Neural cell (in vitro differentiated cells): ENCODE data around the gene CRTC3.

Experiments
- RAD21 ChIP-seq: fragments of 450-650 bp; conservative IDR thresholded peaks from 2 replicates; pipeline ENCODE4 v1.6.1; 2014; ENCODE audit warnings: antibody characterized with exemption, mild to moderate bottlenecking, moderate library complexity
- TF ChIP-seq, protein P1 (sequence below): fragments of 450-650 bp; IDR thresholded peaks from 2 replicates; pipeline ENCODE4 v1.5.1; 2014; ENCODE audit warnings: antibody characterized with exemption, mild to moderate bottlenecking, moderate library complexity; ENCODE audit not compliant: poor library complexity, severe bottlenecking

DNA sequence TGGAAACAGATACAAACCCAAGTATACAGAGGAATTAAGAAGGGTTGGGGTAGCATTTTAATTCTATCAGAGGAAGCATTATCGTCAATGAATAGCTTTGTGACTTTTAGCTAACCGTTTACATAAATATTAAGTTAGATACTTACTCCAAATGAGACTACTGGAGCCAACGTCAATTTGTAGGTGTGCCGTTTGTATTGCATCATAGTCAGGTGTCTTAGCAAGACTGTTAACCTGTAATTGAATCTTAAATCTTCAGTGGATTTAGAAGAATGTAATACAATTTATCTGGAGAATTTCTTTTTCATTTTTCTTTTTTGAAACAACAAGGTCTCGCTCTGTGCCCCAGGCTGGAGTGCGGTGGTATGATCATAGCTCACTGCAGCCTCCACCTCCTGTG is 55.1 kb downstream of the CRTC3 start:
- TF ChIP-seq, protein P1, sequence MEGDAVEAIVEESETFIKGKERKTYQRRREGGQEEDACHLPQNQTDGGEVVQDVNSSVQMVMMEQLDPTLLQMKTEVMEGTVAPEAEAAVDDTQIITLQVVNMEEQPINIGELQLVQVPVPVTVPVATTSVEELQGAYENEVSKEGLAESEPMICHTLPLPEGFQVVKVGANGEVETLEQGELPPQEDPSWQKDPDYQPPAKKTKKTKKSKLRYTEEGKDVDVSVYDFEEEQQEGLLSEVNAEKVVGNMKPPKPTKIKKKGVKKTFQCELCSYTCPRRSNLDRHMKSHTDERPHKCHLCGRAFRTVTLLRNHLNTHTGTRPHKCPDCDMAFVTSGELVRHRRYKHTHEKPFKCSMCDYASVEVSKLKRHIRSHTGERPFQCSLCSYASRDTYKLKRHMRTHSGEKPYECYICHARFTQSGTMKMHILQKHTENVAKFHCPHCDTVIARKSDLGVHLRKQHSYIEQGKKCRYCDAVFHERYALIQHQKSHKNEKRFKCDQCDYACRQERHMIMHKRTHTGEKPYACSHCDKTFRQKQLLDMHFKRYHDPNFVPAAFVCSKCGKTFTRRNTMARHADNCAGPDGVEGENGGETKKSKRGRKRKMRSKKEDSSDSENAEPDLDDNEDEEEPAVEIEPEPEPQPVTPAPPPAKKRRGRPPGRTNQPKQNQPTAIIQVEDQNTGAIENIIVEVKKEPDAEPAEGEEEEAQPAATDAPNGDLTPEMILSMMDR: no peak
- TF ChIP-seq RAD21: no peak
